ENCODE results near the gene RHBG. TPM values are rescaled to one million over a fixed set of nuclear protein-coding genes. Genes with fewer than 3 reads are reported as not detected.

RHBG gene
- not detected for total RNA-seq

GRCh38 chr1:156368889-156369684 lies at the start of gene RHBG:
Gene RHBG (plus strand): TSS chr1:156369211. CDS start chr1:156369250, 39 bp downstream.

GRCh38 chr1:156338180-156338976 lies 30.6 kb upstream of the RHBG start, which contains the start of the genes CCT3 and TSACC:
Gene CCT3 (minus strand): TSS chr1:156338292. CDS start chr1:156338184, 108 bp downstream.
Gene TSACC (plus strand): TSS chr1:156338526. CDS start chr1:156339758, 1,232 bp downstream.

Small RNA genes lying within 50 kb of the gene (small RNA-seq; reads per million reads assigned to genes)
- 0.56 reads per million, percentile 59 among the genes with 10 or more reads in this experiment for gene MIR9-1

Other genes starting within 250 kb of the RHBG start
- 23.3 TPM for gene SEMA4A, start 215.6 kb upstream of the RHBG start, total RNA-seq
- gene SLC25A44, start 175.1 kb upstream of the RHBG start, total RNA-seq = 14.8 TPM
- 33.7 TPM for gene PMF1, start 156.2 kb upstream of the RHBG start, total RNA-seq
- not detected for gene BGLAP, start 127.0 kb upstream of the RHBG start, total RNA-seq
- 25.6 TPM for gene PAQR6, start 121.2 kb upstream of the RHBG start, total RNA-seq
- gene SMG5, start 86.4 kb upstream of the RHBG start, total RNA-seq = 38.3 TPM
- 2.1 TPM for gene TMEM79, start 84.9 kb upstream of the RHBG start, total RNA-seq
- 11.5 TPM for gene GLMP, start 73.5 kb upstream of the RHBG start, total RNA-seq
- 0.69 TPM for gene VHLL, start 69.9 kb upstream of the RHBG start, total RNA-seq
- gene CCT3, start 30.9 kb upstream of the RHBG start, total RNA-seq = 279 TPM
- gene TSACC, start 30.7 kb upstream of the RHBG start, total RNA-seq = not detected
- gene MEF2D, start 131.6 kb downstream of the RHBG start, total RNA-seq = 7.6 TPM
- 3.5 TPM for gene IQGAP3, start 203.4 kb downstream of the RHBG start, total RNA-seq
- gene TTC24, start 210.5 kb downstream of the RHBG start, total RNA-seq = not detected
- gene NAXE, start 222.6 kb downstream of the RHBG start, total RNA-seq = 54.0 TPM
- gene GPATCH4, start 232.3 kb downstream of the RHBG start, total RNA-seq = 11.5 TPM

Measured in diencephalon (tissue), 1 donor.